Fibroblast of upper back skin (primary cell): ENCODE data around the gene SLC25A21.

Source experiments
- DNase-seq: peaks from one replicate; pipeline ENCODE4 v3.0.0-alpha.2; 2013

Gene SLC25A21

DNA sequence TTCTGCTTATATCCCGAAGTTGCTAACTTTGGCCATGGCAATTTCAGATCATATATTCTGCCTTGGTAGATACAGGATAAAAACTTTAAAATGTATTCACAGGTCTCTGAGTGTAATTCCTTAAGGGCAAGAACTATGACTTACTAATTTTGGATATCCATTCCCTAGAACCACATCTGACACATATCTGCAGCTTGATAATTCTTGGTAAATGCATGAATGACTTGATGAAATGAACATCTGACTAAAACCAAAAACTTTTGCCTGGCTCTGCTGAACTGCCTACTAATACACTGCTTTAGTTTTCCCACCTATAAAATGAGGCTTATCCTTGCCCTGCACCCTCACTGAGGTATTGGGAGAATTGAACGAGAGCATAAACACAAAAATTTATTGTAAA lies 32.2 kb downstream of the SLC25A21 start:
- no peak for DNase-seq

- DNase-seq, result no peak
Observed at GRCh38 chr14:37139710-37140109, 32.7 kb downstream of the SLC25A21 start.

GRCh38 chr14:37138898-37139297 lies 33.5 kb downstream of the SLC25A21 start:
- DNase-seq, result no peak

DNA sequence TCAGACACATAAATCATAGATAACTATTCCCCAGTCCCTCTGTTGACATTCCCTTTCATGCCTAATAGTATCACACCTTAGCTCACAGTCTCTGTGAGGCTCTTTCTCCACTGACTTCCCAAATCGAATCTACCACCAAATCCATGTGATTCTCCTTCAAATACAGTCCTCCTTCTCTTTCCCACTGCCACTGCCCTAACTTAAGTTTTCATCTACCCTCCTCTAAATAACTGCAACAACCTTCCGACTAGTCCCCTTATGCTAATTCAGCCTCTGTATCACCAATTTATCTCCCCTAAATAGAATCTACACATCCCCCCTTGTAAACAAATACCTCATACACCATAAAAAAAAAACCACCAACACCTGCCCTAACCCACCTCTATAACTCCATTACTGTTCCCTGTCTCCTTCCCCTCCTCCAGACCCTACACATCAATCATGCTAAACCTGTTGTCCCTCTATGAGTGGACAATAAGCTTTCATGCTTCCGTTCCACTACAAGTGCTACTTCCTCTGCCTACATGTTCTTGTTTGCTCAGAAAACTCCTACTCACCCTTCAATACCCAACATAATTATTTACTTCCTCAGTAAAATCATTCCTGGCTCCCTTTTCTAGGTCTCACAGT lies 39.0 kb downstream of the SLC25A21 start:
- no peak for DNase-seq

- DNase-seq, result no peak
Observed at GRCh38 chr14:37131205-37131604, 41.2 kb downstream of the SLC25A21 start.

DNA sequence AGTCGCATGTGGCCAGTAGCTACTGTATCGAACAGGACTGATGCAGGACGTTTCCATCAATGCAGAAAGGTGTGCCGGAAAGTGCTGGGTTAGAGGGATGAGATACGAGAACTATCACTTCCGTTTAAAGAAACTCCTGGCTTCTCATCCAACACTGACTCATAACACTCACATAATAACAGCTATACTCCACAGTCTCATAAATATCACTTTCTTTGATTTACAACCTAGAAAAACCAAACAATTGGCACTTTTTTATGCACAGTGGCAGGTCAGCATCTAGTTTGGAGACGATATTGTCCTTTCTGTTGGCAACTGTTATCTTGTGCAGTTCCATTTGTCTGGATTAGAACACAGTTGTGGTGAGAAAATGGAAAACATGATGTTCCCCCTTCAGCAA lies 43.4 kb downstream of the SLC25A21 start:
- DNase-seq, result no peak

GRCh38 chr14:37124614-37125013 lies 47.8 kb downstream of the SLC25A21 start:
- no peak for DNase-seq

- no peak for DNase-seq
Observed at GRCh38 chr14:37122919-37123639, 49.3 kb downstream of the SLC25A21 start.

DNA sequence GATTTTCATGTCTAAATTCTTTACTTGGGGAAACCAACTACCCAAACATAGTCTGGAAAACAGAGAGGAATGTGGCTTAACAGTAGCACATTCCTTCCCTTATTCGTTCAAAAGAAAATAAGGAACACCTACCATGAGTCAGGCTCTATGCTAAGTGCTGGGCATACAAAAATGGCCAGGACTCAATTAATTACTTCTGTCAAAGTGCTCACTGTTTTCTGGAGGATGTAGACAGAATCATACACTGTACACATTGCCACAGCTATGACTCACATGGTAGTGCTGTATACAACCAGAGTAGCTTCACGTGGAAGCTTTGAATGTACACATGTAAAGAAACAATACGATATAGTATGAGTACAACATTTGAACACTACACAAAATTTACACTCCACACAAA lies 50.1 kb downstream of the SLC25A21 start:
- peak; percentile 85 for DNase-seq

DNA sequence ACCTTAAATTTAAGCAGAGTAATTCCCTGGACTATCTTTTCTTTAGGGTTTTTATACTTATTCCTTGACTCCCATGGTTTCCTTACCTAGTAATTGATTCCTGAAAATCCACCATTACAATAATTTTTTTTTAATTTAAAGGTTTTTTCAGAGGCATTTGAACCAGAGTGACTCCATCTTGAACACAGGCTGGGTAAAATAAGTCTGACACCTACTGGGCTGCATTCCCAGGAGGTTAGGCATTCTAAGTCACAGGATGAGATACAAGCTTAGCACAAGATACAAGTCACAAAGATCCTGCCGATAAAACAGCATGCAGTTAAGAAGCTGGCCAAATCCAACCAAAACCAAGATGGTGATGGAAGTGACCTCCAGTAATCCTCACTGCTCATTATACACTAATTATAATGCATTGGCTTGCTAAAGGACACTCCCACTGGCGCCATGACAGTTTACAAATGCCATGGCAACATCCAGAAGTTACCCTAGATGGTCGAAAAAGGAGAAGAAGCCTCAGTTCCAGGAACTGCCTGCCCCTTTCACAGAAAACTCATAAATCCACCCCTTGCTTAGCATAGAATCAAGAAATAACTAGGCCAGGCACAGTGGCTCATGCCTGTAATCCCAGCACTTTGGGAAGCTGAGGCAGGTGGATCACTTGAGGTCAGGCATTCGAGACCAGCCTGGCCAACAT lies 53.6 kb downstream of the SLC25A21 start:
- no peak for DNase-seq

GRCh38 chr14:37116933-37117849 lies 55.2 kb downstream of the SLC25A21 start:
- DNase-seq, result peak; percentile 59

- no peak for DNase-seq
Observed at GRCh38 chr14:37115406-37115805, 57.0 kb downstream of the SLC25A21 start.

DNA sequence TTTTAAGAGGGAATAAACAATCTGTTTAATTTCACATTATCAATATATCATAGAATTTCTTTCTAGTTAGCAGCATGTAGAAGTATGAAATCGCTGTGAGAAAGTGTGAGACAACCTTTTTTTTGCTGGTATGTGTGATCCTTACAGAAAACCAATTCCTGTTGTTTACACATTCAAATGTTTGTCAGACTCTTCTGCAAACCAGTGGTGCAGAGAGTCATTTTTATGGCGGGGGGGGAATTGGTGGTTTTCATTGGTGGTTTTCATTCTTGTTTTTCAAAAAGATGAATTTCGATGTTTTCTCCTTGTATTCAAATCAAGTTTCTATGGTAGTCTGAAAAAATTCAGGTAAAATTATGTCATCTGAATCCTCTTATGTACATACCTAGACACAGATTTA lies 57.8 kb downstream of the SLC25A21 start:
- DNase-seq, result no peak

- peak; percentile 13 for DNase-seq
Observed at GRCh38 chr14:37114002-37114401, 58.4 kb downstream of the SLC25A21 start.

- DNase-seq, result no peak
Observed at GRCh38 chr14:37098132-37098531, 74.3 kb downstream of the SLC25A21 start.

DNA sequence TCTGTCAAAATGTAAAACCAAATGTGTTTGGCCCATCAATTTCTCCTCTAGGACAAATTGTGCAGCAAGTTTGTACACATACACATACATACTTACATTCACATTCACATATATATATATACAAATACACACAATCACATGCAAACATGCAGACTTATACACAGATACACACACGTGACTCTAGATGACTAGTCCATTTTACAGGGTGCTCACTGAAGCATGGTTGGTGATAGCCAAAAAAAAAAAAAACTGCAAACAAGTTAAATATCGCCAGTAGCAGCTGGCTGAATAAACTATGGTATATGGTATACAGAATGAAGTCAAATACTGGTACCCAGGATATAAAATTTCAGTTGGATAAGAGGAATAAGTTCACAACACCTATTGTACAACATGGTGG lies 77.9 kb downstream of the SLC25A21 start:
- no peak for DNase-seq

- DNase-seq, result no peak
Observed at GRCh38 chr14:37093364-37093763, 79.0 kb downstream of the SLC25A21 start.

- peak; percentile 6 for DNase-seq
Observed at GRCh38 chr14:37091651-37092050, 80.8 kb downstream of the SLC25A21 start.

DNA sequence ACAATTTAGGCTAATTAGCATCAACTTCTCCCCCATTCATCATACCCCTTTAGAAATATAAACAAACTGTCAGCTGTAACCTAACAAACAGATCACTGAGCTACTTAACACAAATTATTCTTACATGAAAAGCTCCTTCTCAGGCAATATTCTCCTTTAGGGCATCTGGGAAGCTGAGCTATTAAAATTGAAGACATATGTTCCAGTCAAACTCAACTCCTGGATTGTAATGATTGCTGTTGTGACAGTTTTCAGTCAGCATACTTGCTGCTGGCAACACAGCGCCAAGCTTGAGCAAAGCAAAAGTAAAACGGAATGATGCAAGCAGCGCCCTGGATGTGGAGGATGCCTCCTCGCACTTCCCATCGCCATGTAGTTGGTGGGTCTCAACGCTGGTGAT lies 82.4 kb downstream of the SLC25A21 start:
- DNase-seq, result no peak

- no peak for DNase-seq
Observed at GRCh38 chr14:37089410-37089809, 83.0 kb downstream of the SLC25A21 start.

GRCh38 chr14:37088356-37089215 lies 83.8 kb downstream of the SLC25A21 start:
- DNase-seq, result peak; percentile 4

DNA sequence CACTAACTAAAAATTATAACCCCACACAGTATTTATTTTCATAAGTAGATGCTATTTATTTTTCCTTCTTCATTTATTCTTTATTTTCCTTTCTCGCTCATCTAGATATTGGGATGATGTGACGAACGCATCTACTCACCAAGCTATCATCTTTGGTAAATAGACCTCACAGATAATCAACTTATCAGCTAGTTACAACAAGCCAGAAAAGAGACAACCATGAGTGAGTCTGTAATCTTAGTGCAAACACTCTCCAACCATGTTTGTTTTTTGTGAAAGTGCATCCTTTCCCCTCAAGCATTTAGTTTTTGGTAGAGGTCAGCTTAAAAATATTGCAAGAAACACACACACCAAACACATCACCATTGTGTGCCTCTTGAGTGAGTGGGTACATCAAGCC lies 84.9 kb downstream of the SLC25A21 start:
- no peak for DNase-seq
